ENCODE data around the gene PLEKHA7. TPM values are rescaled to one million over a fixed set of nuclear protein-coding genes. Genes with fewer than 3 reads are reported as not detected.
A peak's percentile ranks its signal among the peaks of the same experiment; 100 is the strongest.
"Not testable (repeated sequence)": the region's sequence is repeated elsewhere in the genome, so short reads cannot be mapped to it uniquely, and the experiment has no call there.

The PLEKHA7 gene
- total and polyA plus RNA-seq, 8 donors: 14.9 to 29.9 (median 20.0) TPM

DNA sequence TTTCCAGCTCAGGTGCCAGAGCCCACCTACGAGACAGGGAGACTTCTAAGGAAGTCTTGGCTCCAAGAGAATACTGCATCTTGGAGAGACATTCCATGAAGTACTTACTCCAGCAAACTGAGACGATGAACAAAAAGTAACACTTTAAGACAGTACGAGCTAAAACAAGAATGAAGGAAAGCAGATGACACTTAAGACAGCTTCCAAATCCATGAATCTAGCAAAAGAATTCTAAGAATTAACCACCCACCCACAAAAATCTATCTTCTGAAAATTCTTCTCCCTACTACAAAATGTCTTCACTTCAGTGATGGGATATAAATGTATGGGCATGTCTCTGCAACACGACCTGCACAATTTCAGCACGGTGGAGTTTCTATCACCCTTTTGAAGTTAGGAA is 142.8 kb downstream of the PLEKHA7 start:
- ATAC-seq: peak in 1 of 4 donors; percentile 42
- no peak overlapping the region for H3K4me3 ChIP-seq
- TF ChIP-seq, protein P1, sequence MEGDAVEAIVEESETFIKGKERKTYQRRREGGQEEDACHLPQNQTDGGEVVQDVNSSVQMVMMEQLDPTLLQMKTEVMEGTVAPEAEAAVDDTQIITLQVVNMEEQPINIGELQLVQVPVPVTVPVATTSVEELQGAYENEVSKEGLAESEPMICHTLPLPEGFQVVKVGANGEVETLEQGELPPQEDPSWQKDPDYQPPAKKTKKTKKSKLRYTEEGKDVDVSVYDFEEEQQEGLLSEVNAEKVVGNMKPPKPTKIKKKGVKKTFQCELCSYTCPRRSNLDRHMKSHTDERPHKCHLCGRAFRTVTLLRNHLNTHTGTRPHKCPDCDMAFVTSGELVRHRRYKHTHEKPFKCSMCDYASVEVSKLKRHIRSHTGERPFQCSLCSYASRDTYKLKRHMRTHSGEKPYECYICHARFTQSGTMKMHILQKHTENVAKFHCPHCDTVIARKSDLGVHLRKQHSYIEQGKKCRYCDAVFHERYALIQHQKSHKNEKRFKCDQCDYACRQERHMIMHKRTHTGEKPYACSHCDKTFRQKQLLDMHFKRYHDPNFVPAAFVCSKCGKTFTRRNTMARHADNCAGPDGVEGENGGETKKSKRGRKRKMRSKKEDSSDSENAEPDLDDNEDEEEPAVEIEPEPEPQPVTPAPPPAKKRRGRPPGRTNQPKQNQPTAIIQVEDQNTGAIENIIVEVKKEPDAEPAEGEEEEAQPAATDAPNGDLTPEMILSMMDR (IDR thresholded peaks at IDR 0.05): no peak
- H3K27me3 ChIP-seq: no peaks in the 10 kb centered on the region
- DNase-seq: no peak
- WGBS, 2 donors: 78% methylated on average over 5 of the region's 5 CpGs
- H3K9me3 ChIP-seq: no peaks in the 10 kb centered on the region
- H3K27ac ChIP-seq: no peak overlapping the region
- no peaks in the 10 kb centered on the region for H3K4me1 ChIP-seq
- intact Hi-C loops (cut with DNase I): loop anchor here in 1 of 3 donors (10.0 kb wide), 1 partner anchor 47 kb away; no protein-coding TSS in a partner anchor
- no peaks in the 10 kb centered on the region for H3K36me3 ChIP-seq
- FAIRE-seq: no peak

GRCh38 chr11:16867097-16867496 is 147.1 kb downstream of the PLEKHA7 start:
- H3K9me3 ChIP-seq: no peaks in the 10 kb centered on the region
- ATAC-seq: no peak
- WGBS, 2 donors: 77 to 83% methylated on average over 1 of the region's 1 CpG
- TF ChIP-seq, protein P1 (IDR thresholded peaks at IDR 0.05): no peak
- DNase-seq: no peak
- H3K27ac ChIP-seq: no peak overlapping the region
- no peaks in the 10 kb centered on the region for H3K36me3 ChIP-seq
- FAIRE-seq: no peak
- H3K4me3 ChIP-seq: no peak overlapping the region
- intact Hi-C loops (cut with DNase I): no loop called here
- no peaks in the 10 kb centered on the region for H3K27me3 ChIP-seq
- H3K4me1 ChIP-seq: no peaks in the 10 kb centered on the region

- FAIRE-seq: not testable (repeated sequence)
Measured at GRCh38 chr11:16864428-16864827, 149.8 kb downstream of the PLEKHA7 start.

GRCh38 chr11:16863389-16863788 is 150.8 kb downstream of the PLEKHA7 start:
- Histone ChIP-seq H3K27ac (no peak overlapping the region), H3K27me3 (no peaks in the 10 kb centered on the region), H3K4me1 (no peaks in the 10 kb centered on the region), H3K9me3 (no peaks in the 10 kb centered on the region), H3K36me3 (no peaks in the 10 kb centered on the region), H3K4me3 (no peak overlapping the region)
- FAIRE-seq: no peak
- no peak for ATAC-seq
- 80 to 82% methylated on average over 10 of the region's 10 CpGs for WGBS, 2 donors
- TF ChIP-seq, protein P1 (IDR thresholded peaks at IDR 0.05): no peak
- no peak for DNase-seq
- intact Hi-C loops (cut with DNase I): no loop called here

More at GRCh38 chr11:16864428-16864827, 149.8 kb downstream of the PLEKHA7 start:
- H3K4me3 ChIP-seq; H3K9me3 ChIP-seq; intact Hi-C loops (cut with DNase I); H3K27me3 ChIP-seq; ATAC-seq; H3K36me3 ChIP-seq; H3K27ac ChIP-seq; DNase-seq; H3K4me1 ChIP-seq: not testable (repeated sequence)
- 95 to 97% methylated on average over 1 of the region's 1 CpG for WGBS, 2 donors

DNA sequence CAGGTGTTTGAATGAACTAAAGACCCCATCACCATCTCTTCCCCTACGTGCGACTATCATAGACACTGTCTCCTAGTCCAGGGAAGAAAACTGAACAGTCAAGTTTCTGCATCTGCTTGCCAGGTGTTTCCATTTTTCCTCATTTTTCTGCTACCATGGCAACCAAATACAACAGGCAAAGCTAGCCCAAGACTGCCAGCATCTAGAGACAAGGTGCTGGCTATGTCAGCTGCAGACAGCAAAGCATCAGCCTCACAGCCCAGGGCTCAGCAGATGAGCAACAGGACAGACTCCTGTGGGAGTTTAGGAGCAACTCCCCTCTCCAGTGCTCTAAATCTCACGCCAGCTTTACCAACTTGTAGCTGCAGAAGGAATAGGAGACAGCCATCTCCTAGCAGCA is 151.5 kb downstream of the PLEKHA7 start:
- FAIRE-seq (no peak), DNase-seq (no peak), ATAC-seq (no peak)
- TF ChIP-seq, protein P1 (IDR thresholded peaks at IDR 0.05): no peak
- H3K36me3 ChIP-seq: no peaks in the 10 kb centered on the region
- H3K9me3 ChIP-seq: no peaks in the 10 kb centered on the region
- H3K27me3 ChIP-seq: no peaks in the 10 kb centered on the region
- intact Hi-C loops (cut with DNase I): no loop called here
- no peak overlapping the region for H3K27ac ChIP-seq
- H3K4me3 ChIP-seq: no peak overlapping the region
- no peaks in the 10 kb centered on the region for H3K4me1 ChIP-seq
- WGBS, 2 donors: 91 to 93% methylated on average over 3 of the region's 3 CpGs
